HG02884 (cell line): ENCODE data around the gene FRMD5.

ENCODE experiments used
- ATAC-seq: cut with Tn5 transposase; IDR thresholded peaks from one replicate; pipeline ENCODE4 v1.9.1; 2021; ENCODE audit warnings: mild to moderate bottlenecking, moderate library complexity; ENCODE audit not compliant: unreplicated experiment

The FRMD5 gene

GRCh38 chr15:44163370-44163769, 31.7 kb downstream of the FRMD5 start:
- ATAC-seq = no peak

DNA sequence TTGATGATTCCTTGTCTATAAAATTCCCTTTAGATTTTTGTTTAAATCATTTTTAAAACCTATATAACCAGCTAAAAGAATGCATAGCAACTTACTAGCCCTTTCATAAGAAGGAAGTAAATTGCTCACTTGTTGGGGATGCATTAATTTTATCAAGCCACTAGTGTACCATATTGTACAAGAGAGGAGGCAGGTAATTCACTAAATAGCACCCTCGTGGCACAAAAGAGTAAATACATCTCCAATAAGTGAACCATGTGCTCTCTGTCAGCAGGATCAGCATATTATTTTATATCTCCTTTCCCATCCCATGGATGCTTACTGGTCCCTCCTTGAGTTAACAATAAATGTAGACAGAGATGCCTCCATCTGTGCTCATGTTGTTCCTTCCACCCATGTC, 34.3 kb downstream of the FRMD5 start:
- no peak for ATAC-seq

DNA sequence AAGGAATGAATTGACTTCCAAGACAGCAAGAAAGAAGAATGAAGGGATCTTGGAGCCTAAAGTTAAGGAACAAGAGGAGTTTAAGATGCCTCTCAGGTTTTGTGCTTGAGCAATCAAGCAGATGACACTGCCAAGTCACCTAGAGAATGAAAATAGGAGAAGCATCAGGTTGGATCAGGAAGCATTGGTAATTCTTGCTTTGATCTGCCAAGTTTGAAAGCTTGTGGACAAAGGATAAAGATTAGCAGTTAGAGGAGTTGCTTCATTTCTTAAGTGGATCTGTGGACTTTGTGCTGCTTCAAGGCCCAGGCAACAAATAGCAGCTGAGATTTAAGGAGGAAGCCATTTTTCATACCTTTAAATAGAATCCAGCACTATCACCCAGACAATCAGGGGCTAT, 35.6 kb downstream of the FRMD5 start:
- ATAC-seq = no peak

- ATAC-seq = no peak
Observed at GRCh38 chr15:44158111-44158510, 37.0 kb downstream of the FRMD5 start.

DNA sequence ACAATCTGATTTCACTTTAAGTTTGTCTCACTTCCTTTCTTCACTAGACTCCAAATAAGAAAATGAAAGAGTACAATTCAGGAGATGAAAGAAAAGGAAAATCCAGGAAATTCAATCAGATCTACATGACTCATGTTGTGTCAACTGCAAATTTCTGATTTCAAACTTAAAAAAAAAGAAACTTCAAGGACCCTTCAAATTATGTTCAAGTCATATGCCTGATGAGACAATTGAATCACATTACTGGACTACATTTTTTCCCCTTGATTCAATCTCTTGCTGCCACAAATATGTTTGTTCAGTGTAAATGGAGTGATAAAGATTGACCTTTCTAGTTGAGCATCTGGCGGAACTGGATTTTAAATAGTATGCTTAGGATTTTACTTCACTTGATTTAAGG, 37.4 kb downstream of the FRMD5 start:
- no peak for ATAC-seq

- ATAC-seq = no peak
Observed at GRCh38 chr15:44153352-44153751, 41.7 kb downstream of the FRMD5 start.

DNA sequence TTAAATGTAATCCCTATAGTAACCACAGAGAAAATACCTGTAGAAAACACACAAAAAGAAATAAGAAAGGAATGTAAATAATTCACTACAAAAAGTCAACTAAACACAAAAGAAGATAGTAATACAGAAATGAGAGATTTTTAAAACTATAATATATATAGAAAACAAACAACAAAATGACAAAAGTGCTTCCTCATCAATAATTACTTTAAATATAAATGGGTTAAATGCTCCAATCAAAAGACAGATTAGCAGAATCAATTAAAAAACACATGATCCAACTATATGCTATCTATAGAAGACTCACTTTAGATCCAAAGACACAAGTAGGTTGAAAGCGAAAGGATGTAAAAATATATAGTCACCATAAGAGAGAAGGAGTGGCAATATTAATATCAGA, 45.8 kb downstream of the FRMD5 start:
- ATAC-seq = no peak

GRCh38 chr15:44148580-44148979, 46.5 kb downstream of the FRMD5 start:
- ATAC-seq = no peak

DNA sequence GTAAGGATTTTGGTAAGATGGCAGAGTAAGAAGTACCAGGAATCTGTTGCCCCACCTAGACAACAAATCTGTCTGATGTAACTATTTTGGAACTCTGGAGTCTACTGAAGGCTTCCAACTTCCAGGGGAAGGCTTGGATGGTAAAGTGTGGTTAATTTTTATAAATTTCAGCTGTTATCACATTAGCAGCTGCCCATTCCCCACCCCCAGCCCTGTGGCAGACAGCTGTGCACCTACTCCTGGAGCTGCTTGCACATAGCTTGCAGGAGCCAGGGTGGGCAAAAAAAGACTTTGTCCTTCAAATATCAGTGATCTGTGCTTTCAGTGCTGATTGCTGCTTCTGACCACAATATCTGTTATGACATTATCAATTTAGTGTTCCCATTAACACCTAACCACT, 47.4 kb downstream of the FRMD5 start:
- no peak for ATAC-seq

DNA sequence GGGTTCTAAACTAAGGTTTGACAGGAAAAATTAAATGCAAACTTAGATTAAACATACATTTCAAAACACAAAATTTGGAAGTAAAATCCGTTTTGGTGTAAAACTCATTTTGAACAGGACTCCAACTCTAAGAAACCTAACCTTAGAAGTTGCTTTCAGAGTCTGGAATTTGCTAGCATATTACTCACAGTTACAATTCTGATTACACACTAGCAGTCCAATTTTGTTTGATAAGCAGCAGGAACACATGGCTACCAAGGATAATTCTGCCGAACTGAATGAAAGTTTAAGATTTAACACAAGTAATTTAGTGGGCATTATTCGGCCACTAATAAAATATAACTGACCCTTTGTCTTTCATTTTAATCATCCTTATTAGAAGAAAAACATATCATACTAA, 49.6 kb downstream of the FRMD5 start:
- no peak for ATAC-seq

GRCh38 chr15:44144992-44145391, 50.1 kb downstream of the FRMD5 start:
- no peak for ATAC-seq

DNA sequence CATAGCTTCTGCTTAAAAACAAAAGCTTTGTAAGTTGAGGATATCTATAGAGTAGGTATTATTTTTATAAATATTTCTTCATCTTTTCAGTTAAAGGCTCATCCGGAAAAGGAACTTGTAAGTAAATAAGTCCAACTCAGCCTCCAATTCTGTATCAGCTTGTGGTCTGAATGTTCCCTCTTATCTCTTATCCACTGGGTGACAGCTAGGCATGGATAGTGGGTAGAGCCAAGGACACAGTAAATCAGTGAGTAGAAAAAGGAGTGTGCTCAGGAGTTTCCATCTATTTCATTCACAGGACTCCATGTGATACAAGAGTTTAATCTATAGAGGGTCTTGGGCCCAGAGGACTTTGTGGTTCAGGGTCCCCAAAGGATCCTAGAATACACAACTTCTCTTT, 50.9 kb downstream of the FRMD5 start:
- ATAC-seq = no peak

DNA sequence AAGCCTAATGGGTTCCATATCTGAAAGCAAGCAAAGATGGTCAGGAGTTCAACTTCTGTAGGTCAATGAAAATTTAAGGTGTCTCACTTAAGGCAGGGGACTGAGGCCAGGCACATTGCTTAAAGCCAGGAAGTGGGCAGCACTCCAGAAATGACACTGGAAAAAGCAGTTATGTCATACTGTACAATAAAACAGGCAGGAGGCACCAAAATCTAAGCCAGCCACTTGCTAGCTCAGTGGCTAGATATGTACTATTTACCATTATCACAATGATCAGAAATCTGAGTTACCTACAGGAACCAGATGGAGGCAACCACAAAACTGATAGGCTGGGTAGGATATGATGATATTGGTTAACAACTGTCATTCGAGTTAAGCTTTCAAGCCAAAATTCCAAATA, 57.3 kb downstream of the FRMD5 start:
- ATAC-seq = no peak

DNA sequence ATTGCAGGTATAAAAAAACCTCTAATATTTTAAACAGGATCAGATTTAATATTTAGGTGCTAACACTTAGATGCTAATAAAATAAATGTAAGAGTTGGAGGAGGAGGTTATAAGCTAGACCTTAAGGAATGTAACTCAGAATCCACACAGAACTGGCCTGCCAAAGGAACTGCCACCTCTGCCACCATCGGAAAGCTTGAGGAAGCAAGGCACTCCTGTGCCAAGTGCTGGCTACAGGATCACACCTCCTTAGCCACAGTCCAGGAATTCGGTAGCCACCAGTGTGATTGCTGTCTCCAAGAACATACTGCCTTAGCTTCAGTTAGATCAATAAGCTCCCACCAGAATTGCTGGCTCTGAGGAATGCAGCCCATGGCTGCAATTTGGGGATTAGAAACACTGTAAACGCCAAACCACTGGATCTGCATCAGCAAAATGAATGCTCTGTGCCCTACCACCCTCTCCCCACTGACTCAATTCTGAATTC, 58.0 kb downstream of the FRMD5 start:
- ATAC-seq = no peak

GRCh38 chr15:44132057-44132456, 63.0 kb downstream of the FRMD5 start:
- no peak for ATAC-seq

- no peak for ATAC-seq
Observed at GRCh38 chr15:44130778-44131177, 64.3 kb downstream of the FRMD5 start.

DNA sequence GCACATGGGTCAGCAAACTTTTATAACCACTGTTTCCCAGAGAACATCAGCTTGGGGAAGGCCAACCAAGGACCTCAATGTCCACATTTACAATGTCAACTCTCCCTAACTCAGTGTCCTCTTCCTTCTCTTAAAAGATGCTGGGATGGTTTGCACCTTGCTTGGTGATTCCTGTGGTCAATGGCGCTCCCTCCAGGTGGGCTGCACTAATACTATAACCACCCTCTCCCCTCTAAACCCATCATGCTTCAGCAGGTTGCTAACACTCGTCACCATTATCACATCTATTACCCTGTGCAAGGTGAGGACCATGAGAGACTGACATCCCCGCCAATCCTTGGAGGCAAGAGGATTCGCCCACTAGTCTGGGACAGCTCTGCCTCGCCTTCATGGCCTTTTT, 65.2 kb downstream of the FRMD5 start:
- no peak for ATAC-seq

- no peak for ATAC-seq
Observed at GRCh38 chr15:44128443-44128842, 66.6 kb downstream of the FRMD5 start.

GRCh38 chr15:44125879-44126278, 69.2 kb downstream of the FRMD5 start:
- no peak for ATAC-seq

DNA sequence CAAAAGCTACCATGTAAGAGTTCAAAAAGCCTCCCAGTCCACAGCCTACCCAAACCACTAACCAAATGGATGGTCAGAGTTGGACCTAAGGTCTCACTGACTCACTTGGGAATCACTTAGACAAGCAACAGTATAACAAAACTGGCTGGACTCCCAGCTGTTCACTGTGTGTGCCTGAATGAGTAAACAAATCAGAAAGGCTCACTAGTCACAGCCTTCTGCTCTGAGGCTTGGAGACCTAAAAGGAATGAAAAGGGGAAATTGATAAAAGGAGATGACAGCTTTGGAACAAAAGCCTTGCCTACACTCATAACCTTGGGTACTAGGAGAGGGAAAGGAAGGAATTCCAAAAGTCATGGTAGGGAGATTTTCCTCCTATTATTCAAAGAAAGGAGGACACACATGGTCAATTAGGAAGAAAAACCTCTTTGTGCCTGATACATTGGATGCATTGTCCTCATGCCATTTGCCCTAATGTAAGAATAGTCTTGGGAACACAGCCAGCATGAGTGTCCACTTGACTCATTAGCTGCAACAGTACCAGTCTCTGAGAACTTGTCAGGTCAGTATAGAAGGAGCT, 92.3 kb downstream of the FRMD5 start:
- ATAC-seq = no peak

- ATAC-seq = no peak
Observed at GRCh38 chr15:44101944-44102343, 93.1 kb downstream of the FRMD5 start.

- no peak for ATAC-seq
Observed at GRCh38 chr15:44101286-44101685, 93.8 kb downstream of the FRMD5 start.

DNA sequence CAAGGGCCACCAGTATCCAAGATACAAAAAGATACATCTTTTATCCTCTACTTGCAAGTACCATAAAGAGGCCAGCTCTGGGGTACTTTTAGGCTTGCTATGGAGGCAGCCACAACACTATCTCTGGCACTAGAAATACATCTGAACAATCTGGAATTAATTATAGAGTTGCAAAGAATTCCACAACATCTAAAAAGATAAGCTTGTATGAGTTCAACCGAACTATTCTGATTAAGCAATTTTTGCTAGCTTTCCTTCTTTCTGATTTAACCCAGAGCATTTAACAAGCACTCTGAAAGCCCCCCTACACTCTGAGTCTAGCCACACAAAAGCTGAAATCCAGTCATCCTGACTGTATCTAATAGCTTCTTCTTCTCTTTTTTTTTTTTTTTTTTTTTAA, 95.4 kb downstream of the FRMD5 start:
- ATAC-seq = no peak
